Measurements from ENCODE around the gene DNAH17.

DNA sequence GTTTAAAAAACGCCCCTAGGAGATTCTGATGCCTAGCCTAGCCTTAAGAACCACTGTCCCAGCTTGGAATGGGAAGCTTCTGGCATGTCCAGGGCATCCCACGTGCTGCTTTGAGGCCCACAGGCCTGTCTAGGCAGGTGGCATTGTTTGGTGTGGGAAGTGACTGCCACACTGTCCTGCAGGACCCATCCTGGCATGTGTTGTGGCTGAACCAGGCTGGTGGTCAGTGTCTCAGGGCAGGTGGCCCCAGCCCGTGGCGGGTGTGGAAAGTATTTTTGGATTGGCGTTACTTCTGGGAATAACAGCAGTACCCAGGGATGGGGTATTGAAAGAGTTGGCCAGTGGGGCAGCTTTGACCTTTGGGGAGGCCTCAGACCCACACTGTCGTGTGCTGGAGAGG is 170.8 kb downstream of the DNAH17 start:
- TF ChIP-seq EZH2 (IDR thresholded peaks at IDR 0.05; ENCODE audit: borderline replicate concordance, insufficient read depth, low read depth, low read length, poor library complexity, severe bottlenecking), result no peak
- TF ChIP-seq, protein P1, sequence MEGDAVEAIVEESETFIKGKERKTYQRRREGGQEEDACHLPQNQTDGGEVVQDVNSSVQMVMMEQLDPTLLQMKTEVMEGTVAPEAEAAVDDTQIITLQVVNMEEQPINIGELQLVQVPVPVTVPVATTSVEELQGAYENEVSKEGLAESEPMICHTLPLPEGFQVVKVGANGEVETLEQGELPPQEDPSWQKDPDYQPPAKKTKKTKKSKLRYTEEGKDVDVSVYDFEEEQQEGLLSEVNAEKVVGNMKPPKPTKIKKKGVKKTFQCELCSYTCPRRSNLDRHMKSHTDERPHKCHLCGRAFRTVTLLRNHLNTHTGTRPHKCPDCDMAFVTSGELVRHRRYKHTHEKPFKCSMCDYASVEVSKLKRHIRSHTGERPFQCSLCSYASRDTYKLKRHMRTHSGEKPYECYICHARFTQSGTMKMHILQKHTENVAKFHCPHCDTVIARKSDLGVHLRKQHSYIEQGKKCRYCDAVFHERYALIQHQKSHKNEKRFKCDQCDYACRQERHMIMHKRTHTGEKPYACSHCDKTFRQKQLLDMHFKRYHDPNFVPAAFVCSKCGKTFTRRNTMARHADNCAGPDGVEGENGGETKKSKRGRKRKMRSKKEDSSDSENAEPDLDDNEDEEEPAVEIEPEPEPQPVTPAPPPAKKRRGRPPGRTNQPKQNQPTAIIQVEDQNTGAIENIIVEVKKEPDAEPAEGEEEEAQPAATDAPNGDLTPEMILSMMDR (IDR thresholded peaks at IDR 0.05), result no peak
